GM19351 (cell line): ENCODE results near the gene GRM2.

ENCODE experiments used
- ATAC-seq: cut with Tn5 transposase; IDR thresholded peaks from one replicate; pipeline ENCODE4 v1.9.1; 2021; ENCODE audit warnings: mild to moderate bottlenecking, moderate library complexity; ENCODE audit not compliant: unreplicated experiment

GRM2 gene

GRCh38 chr3:51704511-51704950, 2.3 kb upstream of the GRM2 start:
- no peak for ATAC-seq

GRCh38 chr3:51705276-51706020, 1.4 kb upstream of the GRM2 start:
- ATAC-seq = no peak

GRCh38 chr3:51706021-51706485, 815 bp upstream of the GRM2 start:
- ATAC-seq = no peak

GRCh38 chr3:51708216-51708845, 1.5 kb downstream of the GRM2 start:
- no peak for ATAC-seq

DNA sequence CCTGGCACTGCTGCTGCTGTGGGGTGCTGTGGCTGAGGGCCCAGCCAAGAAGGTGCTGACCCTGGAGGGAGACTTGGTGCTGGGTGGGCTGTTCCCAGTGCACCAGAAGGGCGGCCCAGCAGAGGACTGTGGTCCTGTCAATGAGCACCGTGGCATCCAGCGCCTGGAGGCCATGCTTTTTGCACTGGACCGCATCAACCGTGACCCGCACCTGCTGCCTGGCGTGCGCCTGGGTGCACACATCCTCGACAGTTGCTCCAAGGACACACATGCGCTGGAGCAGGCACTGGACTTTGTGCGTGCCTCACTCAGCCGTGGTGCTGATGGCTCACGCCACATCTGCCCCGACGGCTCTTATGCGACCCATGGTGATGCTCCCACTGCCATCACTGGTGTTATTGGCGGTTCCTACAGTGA, 2.1 kb downstream of the GRM2 start:
- no peak for ATAC-seq

DNA sequence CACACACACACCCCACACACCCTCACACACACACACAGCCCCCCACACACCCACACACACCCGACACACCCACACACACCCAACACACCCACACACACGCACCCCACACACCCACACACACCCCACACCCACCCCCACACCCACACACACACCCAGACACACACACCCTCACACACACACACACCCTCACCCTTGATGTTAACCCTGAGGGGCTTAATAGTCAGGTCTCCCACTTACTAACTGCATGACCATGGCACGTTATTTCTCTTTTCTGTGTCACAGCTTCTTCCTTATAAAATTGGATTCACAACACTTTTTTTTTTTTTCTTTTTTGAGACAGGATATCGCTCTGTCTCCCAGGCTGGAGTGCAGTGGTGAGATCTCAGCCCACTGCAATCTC, 2.8 kb downstream of the GRM2 start:
- ATAC-seq = no peak

- ATAC-seq = no peak
Measured at GRCh38 chr3:51710631-51711351, 3.9 kb downstream of the GRM2 start.

GRCh38 chr3:51711352-51712037, 4.6 kb downstream of the GRM2 start:
- no peak for ATAC-seq

GRCh38 chr3:51712038-51712420, 5.2 kb downstream of the GRM2 start:
- no peak for ATAC-seq

- no peak for ATAC-seq
Measured at GRCh38 chr3:51712511-51712931, 5.7 kb downstream of the GRM2 start.

GRCh38 chr3:51712963-51713362, 6.1 kb downstream of the GRM2 start:
- no peak for ATAC-seq

- no peak for ATAC-seq
Measured at GRCh38 chr3:51715231-51715976, 8.5 kb downstream of the GRM2 start.

- no peak for ATAC-seq
Measured at GRCh38 chr3:51715977-51716294, 9.1 kb downstream of the GRM2 start.

DNA sequence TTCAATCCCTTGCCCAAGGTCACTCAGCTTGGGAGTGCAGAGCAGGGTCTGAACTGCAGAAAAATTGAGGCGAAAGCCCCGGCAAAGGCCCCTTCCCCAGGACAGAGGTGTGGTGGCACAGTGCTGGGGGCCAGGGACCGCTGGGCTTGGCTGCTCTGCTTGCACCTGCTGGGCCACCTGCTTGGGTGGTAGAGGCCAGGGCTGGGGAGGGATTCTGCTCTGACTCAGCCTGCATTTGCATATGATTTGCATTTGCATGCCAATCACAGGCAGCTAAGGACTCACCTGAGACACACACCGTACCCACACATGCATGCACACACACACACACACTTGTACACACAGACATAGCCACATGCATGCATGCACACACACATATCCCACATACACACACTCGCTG, 9.9 kb downstream of the GRM2 start:
- no peak for ATAC-seq

GRCh38 chr3:51717446-51717845, 10.6 kb downstream of the GRM2 start:
- ATAC-seq = no peak

DNA sequence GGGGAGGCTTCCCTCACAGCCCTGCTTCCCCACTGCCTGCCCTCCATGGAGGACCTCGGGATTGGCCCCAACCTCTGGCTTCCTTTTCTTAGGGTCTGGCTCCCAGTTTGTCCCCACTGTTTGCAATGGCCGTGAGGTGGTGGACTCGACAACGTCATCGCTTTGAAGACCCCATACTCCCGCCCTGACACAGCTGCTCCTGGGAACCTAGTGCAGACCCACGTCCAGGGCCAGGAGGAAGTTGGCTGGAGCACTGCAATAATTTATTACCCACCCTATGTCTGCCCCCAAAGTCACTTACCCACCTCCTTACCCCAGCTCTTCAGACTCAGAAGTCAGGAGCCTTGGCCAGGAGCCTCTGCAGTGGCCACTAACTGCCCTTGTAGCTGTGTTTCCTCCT, 11.1 kb downstream of the GRM2 start:
- ATAC-seq = no peak

DNA sequence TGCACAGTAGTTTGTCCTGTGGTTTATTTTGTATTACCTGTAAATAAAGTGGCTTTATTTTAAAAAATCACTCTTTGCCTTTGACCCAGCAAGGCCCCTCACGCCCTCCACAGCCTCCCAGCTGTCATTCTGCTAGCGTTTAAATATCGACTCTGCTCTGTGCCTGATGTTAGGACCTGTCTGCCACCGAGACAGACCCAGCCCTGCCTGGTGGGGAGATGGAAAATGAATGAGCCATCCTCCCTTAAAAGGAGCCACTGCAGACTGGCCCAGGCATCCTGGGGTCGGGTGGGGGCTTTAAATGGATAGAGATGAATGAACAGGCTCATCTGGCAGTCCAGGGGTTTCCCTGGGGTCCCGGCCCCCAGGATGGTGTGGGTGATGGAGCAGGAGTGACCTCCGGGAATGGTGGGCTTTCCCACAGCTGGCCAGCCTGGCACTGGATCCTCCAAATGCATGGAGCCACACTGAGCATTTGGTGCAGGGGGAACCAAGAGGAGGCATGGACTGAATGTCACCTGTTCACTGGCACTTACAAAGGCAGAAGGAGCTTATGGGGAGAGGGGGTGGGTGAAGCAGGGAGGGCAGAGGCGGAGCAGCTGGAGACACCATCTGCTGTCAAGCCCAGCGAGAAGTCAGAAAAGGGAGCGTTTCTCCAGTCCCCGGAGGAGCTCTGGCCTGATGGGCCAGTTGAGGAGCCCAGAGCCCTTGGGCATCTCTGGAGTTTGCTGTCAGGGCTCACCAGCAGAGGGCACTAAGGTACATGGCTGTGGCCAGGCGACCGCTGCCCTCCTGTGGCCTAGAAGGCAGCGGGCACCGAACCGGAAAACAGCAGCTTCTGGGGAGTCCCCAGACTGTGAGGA, 11.9 kb downstream of the GRM2 start:
- ATAC-seq = no peak

- no peak for ATAC-seq
Measured at GRCh38 chr3:51719410-51720025, 12.7 kb downstream of the GRM2 start.

- ATAC-seq = no peak
Measured at GRCh38 chr3:51720292-51721061, 13.6 kb downstream of the GRM2 start.
